GM19351 (cell line): ENCODE data around the gene NXPH4.
A peak's percentile ranks its signal among the peaks of the same experiment; 100 is the strongest.

ENCODE experiments used
- ATAC-seq: cut with Tn5 transposase; IDR thresholded peaks from one replicate; pipeline ENCODE4 v1.9.1; 2021; ENCODE audit warnings: mild to moderate bottlenecking, moderate library complexity; ENCODE audit not compliant: unreplicated experiment

Gene NXPH4

DNA sequence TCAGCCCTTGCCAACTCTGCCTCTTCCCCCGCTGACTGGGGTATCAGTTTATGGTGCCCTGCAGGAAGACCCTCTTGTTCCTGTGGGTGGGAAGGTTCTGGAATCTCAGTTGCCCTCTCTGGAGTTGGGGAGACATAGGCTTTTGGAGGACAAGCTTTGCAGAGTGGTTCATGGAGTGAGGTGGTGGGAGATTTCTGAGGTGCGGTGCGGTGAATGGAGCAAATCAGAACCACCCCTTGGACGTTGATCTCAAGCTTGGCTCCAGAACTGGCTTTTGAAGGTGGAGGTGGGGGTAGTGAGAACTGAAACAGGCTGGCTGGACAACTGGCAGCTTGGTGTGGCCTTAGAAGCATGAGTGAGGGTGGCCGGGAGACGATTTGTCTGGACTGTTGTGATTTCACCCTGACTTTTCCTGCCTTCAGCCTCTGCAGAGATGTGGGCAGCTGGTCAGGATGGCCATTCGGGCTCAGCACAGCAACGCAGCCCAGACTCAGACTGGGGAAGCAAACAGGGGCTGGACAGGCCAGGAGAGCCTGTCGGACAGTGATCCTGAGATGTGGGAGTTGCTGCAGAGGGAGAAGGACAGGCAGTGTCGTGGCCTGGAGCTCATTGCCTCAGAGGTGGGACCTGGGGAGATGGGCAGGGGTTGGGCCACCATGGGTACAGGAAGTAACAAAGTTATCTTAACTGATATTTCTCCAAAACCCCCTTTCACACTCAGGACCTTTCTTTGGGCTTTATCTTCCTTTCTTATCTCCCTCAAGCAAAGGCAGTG is 14.0 kb downstream of the NXPH4 start:
- no peak for ATAC-seq

DNA sequence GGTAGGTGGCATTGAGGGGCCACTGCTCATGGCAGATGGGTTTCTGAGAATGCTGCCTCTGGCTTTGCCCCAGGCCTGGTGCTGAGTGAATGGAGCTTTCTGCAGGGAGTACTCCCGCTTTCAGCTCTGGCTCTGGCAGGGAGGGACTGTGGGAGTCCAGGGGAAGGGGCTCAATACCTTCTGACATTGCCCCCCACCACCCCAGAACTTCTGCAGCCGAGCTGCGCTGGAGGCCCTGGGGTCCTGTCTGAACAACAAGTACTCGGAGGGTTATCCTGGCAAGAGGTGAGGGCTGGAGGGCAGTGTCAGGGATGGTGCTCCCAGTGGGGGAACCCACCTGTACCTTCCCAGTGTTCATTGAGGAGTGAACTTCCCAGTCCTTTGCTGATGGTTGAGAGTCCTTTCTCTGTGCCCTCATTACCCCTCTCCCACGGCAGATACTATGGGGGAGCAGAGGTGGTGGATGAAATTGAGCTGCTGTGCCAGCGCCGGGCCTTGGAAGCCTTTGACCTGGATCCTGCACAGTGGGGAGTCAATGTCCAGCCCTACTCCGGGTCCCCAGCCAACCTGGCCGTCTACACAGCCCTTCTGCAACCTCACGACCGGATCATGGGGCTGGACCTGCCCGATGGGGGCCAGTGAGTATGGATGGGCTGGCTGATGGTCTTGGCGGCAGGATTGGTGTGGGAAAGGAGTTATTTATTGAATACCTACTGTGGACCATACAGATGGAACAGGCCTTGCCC is 14.9 kb downstream of the NXPH4 start:
- ATAC-seq: no peak

- no peak for ATAC-seq
These were observed 15.7 kb downstream of the NXPH4 start for GRCh38 chr12:57232156-57232756.

DNA sequence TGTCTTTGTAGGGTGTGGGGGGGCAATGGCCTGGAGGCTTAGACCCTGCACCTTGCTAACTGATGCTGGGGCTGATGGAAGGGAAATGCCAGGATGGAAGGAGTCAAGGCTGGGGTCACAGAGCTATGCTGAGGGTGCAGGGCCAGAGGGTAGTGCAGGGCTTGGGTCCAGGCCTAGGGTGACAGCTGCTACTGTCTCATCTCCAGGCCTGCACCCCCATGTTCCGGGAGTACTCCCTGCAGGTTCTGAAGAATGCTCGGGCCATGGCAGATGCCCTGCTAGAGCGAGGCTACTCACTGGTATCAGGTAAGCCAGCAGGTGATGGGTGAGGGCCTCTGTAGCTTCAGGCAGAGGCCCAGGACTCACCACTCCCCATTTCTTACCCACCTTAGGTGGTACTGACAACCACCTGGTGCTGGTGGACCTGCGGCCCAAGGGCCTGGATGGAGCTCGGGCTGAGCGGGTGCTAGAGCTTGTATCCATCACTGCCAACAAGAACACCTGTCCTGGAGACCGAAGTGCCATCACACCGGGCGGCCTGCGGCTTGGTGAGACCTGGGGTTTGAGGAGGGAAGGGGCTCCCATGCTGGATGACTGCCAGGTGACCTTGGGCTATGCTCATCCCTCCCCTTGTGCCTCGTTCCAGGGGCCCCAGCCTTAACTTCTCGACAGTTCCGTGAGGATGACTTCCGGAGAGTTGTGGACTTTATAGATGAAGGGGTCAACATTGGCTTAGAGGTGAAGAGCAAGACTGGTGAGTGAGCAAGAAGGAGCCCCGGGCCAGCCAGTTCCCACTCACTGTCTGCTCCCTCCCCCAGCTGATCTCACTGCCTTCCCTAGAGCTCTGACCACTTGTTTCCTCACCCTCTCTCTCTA is 17.0 kb downstream of the NXPH4 start:
- no peak for ATAC-seq

DNA sequence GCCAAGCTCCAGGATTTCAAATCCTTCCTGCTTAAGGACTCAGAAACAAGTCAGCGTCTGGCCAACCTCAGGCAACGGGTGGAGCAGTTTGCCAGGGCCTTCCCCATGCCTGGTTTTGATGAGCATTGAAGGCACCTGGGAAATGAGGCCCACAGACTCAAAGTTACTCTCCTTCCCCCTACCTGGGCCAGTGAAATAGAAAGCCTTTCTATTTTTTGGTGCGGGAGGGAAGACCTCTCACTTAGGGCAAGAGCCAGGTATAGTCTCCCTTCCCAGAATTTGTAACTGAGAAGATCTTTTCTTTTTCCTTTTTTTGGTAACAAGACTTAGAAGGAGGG is 17.6 kb downstream of the NXPH4 start:
- no peak for ATAC-seq

GRCh38 chr12:57234571-57235016 is 18.0 kb downstream of the NXPH4 start:
- ATAC-seq: no peak

- ATAC-seq: no peak
These were observed 18.6 kb downstream of the NXPH4 start for GRCh38 chr12:57235017-57235727.

DNA sequence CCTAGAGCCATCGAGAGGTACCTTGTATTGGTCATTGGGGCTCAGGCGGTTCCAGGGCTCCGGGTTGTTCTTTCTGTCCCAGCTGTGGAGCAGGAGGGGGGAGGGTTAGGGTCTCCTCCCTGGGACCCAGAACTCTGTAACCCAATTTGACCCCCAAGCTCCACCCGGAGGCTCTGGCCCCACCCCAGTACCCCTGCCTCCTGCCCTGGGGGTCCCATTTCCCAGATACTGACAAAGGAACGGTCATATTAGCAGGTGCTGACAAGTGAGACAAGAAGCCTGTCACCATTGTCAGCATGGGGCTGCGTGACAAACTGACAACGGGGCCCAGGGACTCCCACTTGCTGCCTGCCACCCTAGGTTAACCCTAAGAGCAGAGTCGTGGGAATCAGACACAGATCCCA is 19.1 kb downstream of the NXPH4 start:
- ATAC-seq: no peak

- ATAC-seq: no peak
These were observed 19.8 kb downstream of the NXPH4 start for GRCh38 chr12:57236201-57236924.

DNA sequence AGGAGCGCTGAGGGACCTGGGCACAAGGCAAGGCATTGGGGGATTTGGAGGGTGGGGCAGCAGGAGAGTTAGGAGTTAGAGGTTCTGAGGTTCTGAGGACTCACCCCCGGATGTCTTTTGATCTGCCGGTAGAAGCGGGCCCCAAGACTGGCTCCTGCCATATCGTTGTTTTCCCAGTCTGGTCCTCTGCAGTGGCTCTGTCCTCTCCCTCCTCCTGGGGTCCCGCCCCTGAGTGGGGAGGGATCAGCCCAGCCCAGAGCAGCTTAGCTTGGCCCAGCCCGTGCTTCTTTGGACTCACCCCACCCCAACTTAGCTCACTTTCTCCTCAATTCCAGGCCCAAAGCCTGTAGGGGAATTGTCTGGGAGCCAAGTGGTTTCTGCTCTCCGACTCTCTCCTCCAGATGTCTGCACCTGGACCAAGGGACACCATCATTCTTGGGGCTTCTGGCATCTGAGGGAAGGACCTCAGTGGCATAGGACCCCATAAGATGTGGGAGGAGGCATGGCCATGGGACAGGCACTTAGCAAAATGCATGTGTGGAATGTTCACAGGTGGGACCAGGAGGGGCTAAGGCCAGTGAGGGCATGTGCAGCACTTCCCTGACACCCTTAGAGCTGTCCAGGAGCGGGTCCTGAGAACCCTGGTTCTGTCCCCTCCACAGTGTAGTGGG is 20.5 kb downstream of the NXPH4 start:
- ATAC-seq: no peak

DNA sequence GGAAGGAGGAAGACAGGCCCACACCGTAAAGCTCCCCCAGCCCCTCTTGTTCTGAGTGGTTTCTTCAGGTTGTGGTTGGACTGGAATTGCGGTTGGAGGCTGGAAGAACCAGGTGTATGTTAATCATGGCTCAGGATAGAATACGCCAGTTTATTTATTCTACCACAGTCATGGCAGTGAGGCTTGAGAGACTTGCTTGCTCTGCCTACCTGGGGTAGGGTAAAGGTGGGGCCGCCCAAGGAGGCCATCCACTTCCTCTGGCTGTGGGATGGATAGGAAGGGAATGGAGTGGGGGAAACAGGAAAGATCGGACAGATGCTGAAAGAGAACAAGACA is 21.0 kb downstream of the NXPH4 start:
- ATAC-seq: no peak

DNA sequence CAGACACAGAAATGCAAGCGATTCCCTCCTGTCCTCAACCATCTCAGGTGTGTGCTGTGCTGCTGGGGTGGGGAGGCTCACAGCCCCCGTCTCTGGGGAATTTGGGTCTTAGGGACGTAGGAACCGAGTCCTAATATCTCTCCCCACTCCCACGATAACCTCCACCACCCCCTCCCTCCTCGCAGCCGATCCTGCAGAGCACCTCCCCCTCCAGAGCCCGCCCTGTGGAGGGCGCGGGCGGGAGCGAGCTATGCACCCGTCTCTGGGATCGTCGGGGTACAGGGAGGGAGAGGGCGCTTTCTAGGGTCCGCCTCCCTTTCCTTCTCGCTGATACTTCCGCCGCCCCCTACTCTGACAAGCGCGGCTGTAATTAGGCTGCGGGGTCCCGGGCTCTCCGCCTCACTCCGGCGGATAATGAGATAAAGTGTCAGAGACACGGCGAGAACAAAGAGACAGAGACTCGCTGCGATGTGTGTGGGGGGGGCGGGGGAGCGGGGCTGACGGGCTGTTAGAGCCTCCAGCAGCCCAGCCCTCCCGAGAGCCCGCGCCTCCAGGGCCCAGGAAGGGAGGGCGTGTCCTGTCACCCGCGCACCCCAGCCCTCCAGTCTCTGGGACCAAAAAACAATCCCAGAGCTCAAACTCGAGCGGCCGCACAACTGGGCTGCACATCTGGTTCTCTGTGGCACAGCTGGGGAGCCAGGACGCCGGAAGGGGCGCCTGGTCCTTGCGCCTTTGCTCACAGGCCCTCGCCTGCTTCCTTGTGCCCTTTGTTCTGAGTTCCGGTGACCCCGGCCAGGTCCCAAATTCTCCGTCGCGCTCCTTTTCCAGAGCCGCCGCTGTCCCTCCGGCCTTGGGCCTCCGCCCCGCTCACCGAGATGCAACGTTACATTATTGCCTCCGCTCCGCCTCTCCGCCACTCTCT is 21.6 kb downstream of the NXPH4 start:
- ATAC-seq: no peak

DNA sequence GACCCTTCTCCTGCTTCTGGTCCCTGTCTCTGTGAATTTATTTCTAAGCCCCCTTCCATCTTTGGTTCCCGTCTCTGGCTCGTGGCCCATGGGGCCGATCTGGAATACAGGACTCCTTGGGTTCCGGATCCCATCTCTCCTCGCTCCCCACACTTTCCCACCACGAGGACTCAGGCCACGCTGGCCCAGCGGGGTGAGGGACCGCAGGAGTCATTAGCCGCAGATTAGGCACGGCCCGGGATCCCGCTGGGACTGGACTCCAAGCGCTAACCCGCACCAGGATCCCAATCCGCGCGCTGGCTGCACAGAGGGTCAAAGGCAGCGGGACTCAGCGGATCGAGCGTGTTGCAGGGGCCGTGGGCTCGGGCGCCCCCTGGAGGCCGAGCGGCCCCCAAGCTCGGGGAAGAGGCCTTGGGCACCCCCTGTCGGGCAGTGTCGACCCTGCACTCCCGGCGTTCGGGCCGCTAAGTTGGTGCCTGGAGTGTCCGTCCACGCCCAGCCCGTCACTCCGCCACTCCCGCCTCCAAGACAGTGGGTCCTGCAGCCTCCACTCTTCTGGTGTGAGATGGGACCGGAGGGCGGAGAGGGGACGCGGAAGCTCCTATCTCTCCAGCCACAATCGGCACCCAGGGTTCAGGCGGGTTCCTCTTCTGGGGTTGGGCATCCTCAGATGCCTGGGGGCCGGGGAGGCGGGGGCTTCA is 22.4 kb downstream of the NXPH4 start:
- ATAC-seq: peak; percentile 61

DNA sequence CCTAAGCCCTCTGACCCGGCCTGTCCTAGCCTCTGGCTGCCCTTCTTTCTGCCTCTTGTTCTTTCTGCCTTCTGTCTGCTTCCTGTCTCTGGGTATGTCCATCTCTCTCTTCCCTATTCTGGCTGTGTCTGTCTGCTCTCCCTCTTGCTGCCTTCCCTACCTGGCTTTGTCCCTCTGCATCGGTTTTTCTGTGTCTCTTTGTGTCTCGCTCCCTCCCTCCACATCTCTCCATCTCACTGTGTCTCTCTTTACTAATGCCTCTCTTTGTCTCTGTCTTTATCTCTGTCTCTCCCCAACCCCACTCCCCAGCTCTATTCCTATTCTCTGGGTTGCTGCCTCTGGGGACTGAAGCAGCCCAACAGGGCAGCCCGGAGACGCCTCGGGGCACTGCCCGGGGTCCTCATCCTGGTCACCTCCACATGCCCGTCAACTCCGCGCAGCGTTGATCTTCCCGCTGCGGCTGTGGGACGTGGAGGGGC is 23.0 kb downstream of the NXPH4 start:
- ATAC-seq: no peak

DNA sequence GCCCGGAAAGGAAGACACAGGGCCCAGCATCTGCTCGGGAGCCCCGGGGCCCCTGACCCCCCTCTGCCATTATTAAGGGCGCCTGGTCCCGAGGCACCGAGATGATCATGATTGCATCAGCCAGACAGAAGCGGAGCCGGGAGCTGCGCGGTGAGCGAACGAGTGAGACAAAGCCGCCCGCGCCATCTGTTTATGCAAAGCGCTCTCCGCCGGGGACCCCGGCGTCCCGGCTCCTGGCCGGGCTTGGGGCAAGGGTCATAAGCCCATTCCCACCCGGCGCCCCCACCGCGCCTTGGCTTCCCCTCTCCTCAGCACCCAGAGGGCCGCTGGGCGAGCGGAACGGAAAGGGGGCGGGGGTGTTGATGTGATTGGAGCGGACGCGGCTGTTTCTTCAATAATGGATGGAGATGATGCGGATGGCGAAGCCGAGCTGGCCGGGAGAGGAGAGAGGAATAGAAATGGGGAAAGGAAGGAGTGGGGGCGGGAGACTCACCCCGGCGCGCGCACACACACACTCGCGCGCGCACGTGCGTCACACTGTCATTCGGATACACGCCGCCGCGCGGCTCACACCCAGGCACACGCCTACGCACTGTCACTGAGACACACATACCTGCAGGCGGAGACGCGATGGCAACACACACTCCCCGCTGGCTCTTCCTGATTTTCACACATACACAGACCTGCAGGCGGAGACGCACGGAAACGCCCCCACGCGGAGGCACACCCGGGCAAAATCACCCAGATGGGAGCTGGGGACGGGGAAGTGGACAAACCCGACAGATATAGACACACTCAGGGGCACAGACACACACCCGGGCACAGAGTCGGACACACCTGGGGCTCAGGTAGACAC is 23.7 kb downstream of the NXPH4 start:
- ATAC-seq: peak; percentile 24

DNA sequence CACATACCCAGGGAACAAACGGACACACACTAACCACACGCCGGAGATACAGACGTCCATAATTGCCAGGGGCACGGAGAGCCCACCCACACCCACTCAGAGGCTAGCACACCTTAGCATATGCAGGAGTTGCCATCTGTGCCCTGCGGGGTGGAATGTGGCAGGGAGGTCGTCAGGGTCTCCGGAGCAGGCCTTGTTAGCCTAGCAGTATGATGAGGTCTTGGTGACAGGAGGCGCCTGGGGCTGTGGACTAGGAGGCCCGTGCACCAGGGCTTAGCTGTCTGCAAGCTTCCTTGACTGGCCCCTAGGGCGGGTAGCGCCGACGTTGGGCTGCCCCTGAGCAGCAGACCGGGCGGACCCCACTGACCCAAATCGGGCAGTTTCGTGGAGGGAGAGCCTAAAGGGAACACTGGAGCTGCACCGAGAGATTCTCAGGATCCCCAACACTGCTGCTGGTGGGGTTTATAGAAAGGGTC is 24.4 kb downstream of the NXPH4 start:
- no peak for ATAC-seq
